ENCODE results near the gene ADCK1.

GRCh38 chr14:77889971-77890442 is 90.1 kb downstream of the ADCK1 start:
- TF ChIP-seq, protein P1, sequence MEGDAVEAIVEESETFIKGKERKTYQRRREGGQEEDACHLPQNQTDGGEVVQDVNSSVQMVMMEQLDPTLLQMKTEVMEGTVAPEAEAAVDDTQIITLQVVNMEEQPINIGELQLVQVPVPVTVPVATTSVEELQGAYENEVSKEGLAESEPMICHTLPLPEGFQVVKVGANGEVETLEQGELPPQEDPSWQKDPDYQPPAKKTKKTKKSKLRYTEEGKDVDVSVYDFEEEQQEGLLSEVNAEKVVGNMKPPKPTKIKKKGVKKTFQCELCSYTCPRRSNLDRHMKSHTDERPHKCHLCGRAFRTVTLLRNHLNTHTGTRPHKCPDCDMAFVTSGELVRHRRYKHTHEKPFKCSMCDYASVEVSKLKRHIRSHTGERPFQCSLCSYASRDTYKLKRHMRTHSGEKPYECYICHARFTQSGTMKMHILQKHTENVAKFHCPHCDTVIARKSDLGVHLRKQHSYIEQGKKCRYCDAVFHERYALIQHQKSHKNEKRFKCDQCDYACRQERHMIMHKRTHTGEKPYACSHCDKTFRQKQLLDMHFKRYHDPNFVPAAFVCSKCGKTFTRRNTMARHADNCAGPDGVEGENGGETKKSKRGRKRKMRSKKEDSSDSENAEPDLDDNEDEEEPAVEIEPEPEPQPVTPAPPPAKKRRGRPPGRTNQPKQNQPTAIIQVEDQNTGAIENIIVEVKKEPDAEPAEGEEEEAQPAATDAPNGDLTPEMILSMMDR (IDR thresholded peaks at IDR 0.05) = no peak
- TF ChIP-seq EP300 (IDR thresholded peaks at IDR 0.05; ENCODE audit: low read depth) = no peak

Measured in transverse colon (tissue), 3 donors.